ENCODE measurements around the gene PDLIM3.

PDLIM3 gene

GRCh38 chr4:185467991-185468390 lies 67.3 kb downstream of the PDLIM3 start:
- DNase-seq: no peak

- DNase-seq: no peak
These were observed 68.2 kb downstream of the PDLIM3 start for GRCh38 chr4:185467101-185467500.

GRCh38 chr4:185465707-185466106 lies 69.6 kb downstream of the PDLIM3 start:
- DNase-seq: no peak

- DNase-seq: no peak
These were observed 70.4 kb downstream of the PDLIM3 start for GRCh38 chr4:185464887-185465286.

DNA sequence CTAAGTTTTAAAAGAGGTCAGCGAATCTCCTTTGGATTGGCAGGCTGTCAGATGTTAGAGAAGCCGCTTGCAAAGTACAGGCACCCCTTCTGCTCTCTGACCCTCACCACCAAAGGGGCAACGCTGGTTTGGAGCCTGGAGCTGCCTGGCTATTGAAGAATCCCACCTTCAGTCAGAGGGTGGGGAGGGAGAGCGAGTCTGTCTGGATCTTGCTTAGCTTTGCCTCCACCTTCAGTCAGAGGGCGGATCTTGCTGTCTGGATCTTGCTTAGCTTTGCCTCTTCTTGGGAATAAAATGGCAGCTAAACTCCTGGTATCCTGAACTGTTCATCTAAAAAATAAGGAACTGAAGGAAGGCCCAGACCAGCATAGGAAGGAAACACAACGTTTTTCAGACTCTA lies 71.1 kb downstream of the PDLIM3 start:
- DNase-seq: no peak

- DNase-seq: no peak
These were observed 71.8 kb downstream of the PDLIM3 start for GRCh38 chr4:185463541-185463940.

GRCh38 chr4:185461565-185461964 lies 73.7 kb downstream of the PDLIM3 start:
- DNase-seq: no peak

DNA sequence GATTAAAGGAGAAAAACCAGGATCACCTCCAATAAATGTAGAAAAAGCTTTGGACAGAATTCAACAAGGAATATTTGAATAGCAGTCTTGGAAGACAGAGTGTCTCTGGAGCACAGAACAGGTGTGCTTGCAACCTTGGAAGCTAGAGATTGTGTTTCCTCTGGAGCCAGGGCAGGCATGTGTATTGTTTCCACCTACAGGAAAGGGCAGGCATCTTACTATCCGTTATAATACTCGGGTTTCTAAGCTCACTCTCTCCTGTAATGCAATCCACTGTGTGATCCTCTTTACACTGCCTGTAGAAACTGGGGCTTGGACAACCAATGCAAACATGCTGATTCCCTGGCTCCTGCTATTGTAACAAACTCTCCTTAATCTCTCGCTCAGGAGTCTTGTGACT lies 78.2 kb downstream of the PDLIM3 start:
- DNase-seq: peak; percentile 28

GRCh38 chr4:185456131-185456530 lies 79.2 kb downstream of the PDLIM3 start:
- no peak for DNase-seq

Measured in NCI-H2171 (cell line).